Heart left ventricle (tissue), 13 donors: Measurements from ENCODE around the gene MEGF11.

Source experiments
- CTCF ChIP-seq, 12 donors: fragments of 200-600 bp; sonication (generic) in 4 of 12; IDR thresholded peaks; one replicate each; pipeline versions ENCODE4 v1.5.0 to v1.8.0; 2018 to 2022; ENCODE audit warnings: antibody characterized with exemption in 12 of 12, mild to moderate bottlenecking in 5 of 12
- POLR2A ChIP-seq, 2 donors: fragments of 450-650 bp; IDR thresholded peaks; one replicate each; pipeline ENCODE4 v1.6.1; 2017; ENCODE audit warnings: antibody characterized with exemption in 2 of 2, mild to moderate bottlenecking in 2 of 2, moderate library complexity in 2 of 2
- donor health status: ischemic (EF 13 %, LVEDD 7.1; RV severe dilation, severe dysfunction).
- donor health status: DM: no; HTN: yes; CAD: no.
- donor health status: DM: no; HTN: no; CAD: no.
- donor health status: ischemic (EF 25% LVEDD 6.9; RV normal size, moderate dysfunction).
- donor health status: ischemic (EF 25% LVEDD 5.7; RV mildly dilated, moderate dysfunction).
- donor health status: ischemic (EF 35%, LVEDD 5.7; RV mildly dilated, moderate dysfunction).
- donor health status: nonischemic (EF 11% LVEDD 7.7; RV severe dilation, severe dysfunction).
- donor health status: DM: yes; HTN: yes; CAD: no.
- donor health status: PGD.
- donor health status: ischemic (EF 29% LVEDD 5.4; RV normal size, mild dysfunction).
- donor health status: nonischemic (EF 23%, LVEDD 6.1; RV moderate dilation, normal function).

- TF ChIP-seq POLR2A (IDR thresholded peaks at IDR 0.05) (no peak), CTCF (IDR thresholded peaks at IDR 0.05) (no peak)
These were observed 343.2 kb downstream of the MEGF11 start for GRCh38 chr15:65910341-65910740.
